Right atrium auricular region (tissue), 2 donors: ENCODE results near the gene STK32A. TPM values are rescaled to one million over a fixed set of nuclear protein-coding genes. Genes with fewer than 3 reads are reported as not detected.

Experiments
- DNase-seq: peaks from one replicate; pipeline ENCODE4 v3.0.0-alpha.2; 2019; ENCODE audit warnings: low spot score
- H3K27ac ChIP-seq, 2 donors: fragments of 200-600 bp; sonication (generic); 1 replicate in 1 of 2; 2 replicates in 1 of 2; pipeline ENCODE4 v1.5.1; 2016 to 2019
- H3K27me3 ChIP-seq, 2 donors: fragments of 200-600 bp; sonication (generic); one replicate each; pipeline versions ENCODE4 v1.5.1 to v1.6.0; 2017 to 2019
- H3K36me3 ChIP-seq: fragments of 200-600 bp; sonication (generic); one replicate; pipeline ENCODE4 v1.5.1; 2016
- H3K4me1 ChIP-seq, 2 donors: fragments of 200-600 bp; sonication (generic); one replicate each; pipeline versions ENCODE4 v1.5.1 to v1.6.0; 2017 to 2019
- H3K4me3 ChIP-seq, 2 donors: fragments of 200-600 bp; sonication (generic); 1 replicate in 1 of 2; 2 replicates in 1 of 2; pipeline ENCODE4 v1.5.1; 2017 to 2019; ENCODE audit warnings: mild to moderate bottlenecking in 1 of 2, moderate library complexity in 1 of 2
- H3K9me3 ChIP-seq, 2 donors: fragments of 200-600 bp; sonication (generic); one replicate each; pipeline ENCODE4 v1.5.1; 2019
- total RNA-seq, 2 donors: library from RNA; depleted of rRNA; stranded (reverse); fragments of >200 nt; gene quantifications; one replicate each; pipeline ENCODE4 v1.1.0, GENCODE V29; 2016
- TF ChIP-seq, protein P1 (sequence below), 2 donors: fragments of 200-600 bp; sonication (generic); IDR thresholded peaks; one replicate each; pipeline ENCODE4 v1.5.1; 2019; ENCODE audit warnings: antibody characterized with exemption in 2 of 2

STK32A gene
- total RNA-seq, 2 donors from 2014 or later: 0.22 to 0.39 TPM

- peaks cover 0 to 1% of the 10 kb centered on the region in 2 donors for H3K4me1 ChIP-seq
- H3K27ac ChIP-seq: no peak overlapping the region
- DNase-seq: no peak
- H3K27me3 ChIP-seq: no peaks in the 10 kb centered on the region
- H3K4me3 ChIP-seq: no peak overlapping the region
- H3K9me3 ChIP-seq: peaks cover 0 to 4% of the 10 kb centered on the region in 2 donors
- H3K36me3 ChIP-seq: no peaks in the 10 kb centered on the region
- TF ChIP-seq, protein P1, sequence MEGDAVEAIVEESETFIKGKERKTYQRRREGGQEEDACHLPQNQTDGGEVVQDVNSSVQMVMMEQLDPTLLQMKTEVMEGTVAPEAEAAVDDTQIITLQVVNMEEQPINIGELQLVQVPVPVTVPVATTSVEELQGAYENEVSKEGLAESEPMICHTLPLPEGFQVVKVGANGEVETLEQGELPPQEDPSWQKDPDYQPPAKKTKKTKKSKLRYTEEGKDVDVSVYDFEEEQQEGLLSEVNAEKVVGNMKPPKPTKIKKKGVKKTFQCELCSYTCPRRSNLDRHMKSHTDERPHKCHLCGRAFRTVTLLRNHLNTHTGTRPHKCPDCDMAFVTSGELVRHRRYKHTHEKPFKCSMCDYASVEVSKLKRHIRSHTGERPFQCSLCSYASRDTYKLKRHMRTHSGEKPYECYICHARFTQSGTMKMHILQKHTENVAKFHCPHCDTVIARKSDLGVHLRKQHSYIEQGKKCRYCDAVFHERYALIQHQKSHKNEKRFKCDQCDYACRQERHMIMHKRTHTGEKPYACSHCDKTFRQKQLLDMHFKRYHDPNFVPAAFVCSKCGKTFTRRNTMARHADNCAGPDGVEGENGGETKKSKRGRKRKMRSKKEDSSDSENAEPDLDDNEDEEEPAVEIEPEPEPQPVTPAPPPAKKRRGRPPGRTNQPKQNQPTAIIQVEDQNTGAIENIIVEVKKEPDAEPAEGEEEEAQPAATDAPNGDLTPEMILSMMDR (IDR thresholded peaks at IDR 0.05): no peak
These were observed 70.3 kb downstream of the STK32A start for GRCh38 chr5:147305147-147305546.

GRCh38 chr5:147306351-147306750 lies 71.5 kb downstream of the STK32A start:
- no peak overlapping the region for H3K4me3 ChIP-seq
- H3K9me3 ChIP-seq: peaks cover 0 to 4% of the 10 kb centered on the region in 2 donors
- TF ChIP-seq, protein P1 (IDR thresholded peaks at IDR 0.05): no peak
- DNase-seq: no peak
- peaks cover 0 to 5% of the 10 kb centered on the region in 2 donors for H3K4me1 ChIP-seq
- no peaks in the 10 kb centered on the region for H3K27me3 ChIP-seq
- H3K36me3 ChIP-seq: no peaks in the 10 kb centered on the region
- H3K27ac ChIP-seq: no peak overlapping the region

DNA sequence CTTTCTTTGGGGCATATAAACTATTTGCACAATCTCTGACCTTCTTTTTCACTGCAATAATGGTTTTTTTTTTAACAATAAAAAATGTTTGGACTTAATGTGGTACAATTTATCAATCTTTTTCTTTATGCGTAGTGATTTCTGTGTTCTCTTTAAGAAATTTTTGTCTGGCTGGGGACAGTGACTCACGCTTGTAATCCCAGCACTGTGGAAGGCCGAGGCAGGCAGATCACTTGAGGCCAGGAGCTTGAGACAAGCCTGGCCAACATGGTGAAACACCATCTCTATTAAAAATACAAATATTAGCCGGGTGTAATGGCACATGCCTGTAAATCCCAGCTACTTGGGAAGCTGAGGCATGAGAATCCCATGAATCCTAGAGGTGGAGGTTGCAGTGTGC lies 72.3 kb downstream of the STK32A start:
- H3K27me3 ChIP-seq: no peaks in the 10 kb centered on the region
- H3K4me1 ChIP-seq: peaks cover 0 to 5% of the 10 kb centered on the region in 2 donors
- H3K36me3 ChIP-seq: no peaks in the 10 kb centered on the region
- TF ChIP-seq, protein P1 (IDR thresholded peaks at IDR 0.05): no peak
- H3K27ac ChIP-seq: no peak overlapping the region
- H3K4me3 ChIP-seq: no peak overlapping the region
- peaks cover 0 to 4% of the 10 kb centered on the region in 2 donors for H3K9me3 ChIP-seq
- DNase-seq: no peak

GRCh38 chr5:147309621-147310020 lies 74.8 kb downstream of the STK32A start:
- H3K27me3 ChIP-seq: no peaks in the 10 kb centered on the region
- H3K4me3 ChIP-seq: no peak overlapping the region
- no peak for DNase-seq
- peaks cover 0 to 4% of the 10 kb centered on the region in 2 donors for H3K9me3 ChIP-seq
- no peak overlapping the region for H3K27ac ChIP-seq
- peaks cover 0 to 5% of the 10 kb centered on the region in 2 donors for H3K4me1 ChIP-seq
- TF ChIP-seq, protein P1 (IDR thresholded peaks at IDR 0.05): no peak
- H3K36me3 ChIP-seq: no peaks in the 10 kb centered on the region

- Histone ChIP-seq H3K4me3 (no peak overlapping the region), H3K9me3 (no peaks in the 10 kb centered on the region), H3K4me1 (peaks cover 0 to 5% of the 10 kb centered on the region in 2 donors), H3K36me3 (no peaks in the 10 kb centered on the region), H3K27me3 (no peaks in the 10 kb centered on the region), H3K27ac (no peak overlapping the region)
- no peak for DNase-seq
- TF ChIP-seq, protein P1 (IDR thresholded peaks at IDR 0.05): no peak
These were observed 75.4 kb downstream of the STK32A start for GRCh38 chr5:147310059-147310704.
